ENCODE measurements around the gene ITIH4.
A peak's percentile ranks its signal among the peaks of the same experiment; 100 is the strongest.

Gene ITIH4

DNA sequence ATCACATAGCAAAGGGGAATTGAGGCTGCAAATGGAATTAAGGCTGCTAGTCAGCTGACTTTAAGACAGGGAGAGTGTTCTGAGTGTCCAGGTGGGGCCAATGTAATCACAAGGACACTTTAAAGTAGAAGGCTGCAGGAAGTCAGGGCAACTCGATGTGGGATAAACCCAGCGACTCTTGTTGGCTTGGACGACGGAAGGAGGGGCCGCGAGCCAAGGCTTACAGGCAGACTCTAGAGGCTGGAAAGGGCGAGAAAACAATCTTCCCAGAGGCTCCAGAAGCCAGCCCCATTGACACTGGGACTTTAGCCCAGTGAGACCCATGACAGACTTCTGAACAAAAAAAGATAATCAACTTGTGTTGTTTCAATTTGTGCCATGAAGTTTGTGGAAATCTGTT, 17.3 kb upstream of the ITIH4 start:
- DNase-seq = no peak

GRCh38 chr3:52847241-52847640, 16.8 kb upstream of the ITIH4 start:
- DNase-seq = no peak

- DNase-seq = no peak
Measured at GRCh38 chr3:52846432-52846965, 16.0 kb upstream of the ITIH4 start.

DNA sequence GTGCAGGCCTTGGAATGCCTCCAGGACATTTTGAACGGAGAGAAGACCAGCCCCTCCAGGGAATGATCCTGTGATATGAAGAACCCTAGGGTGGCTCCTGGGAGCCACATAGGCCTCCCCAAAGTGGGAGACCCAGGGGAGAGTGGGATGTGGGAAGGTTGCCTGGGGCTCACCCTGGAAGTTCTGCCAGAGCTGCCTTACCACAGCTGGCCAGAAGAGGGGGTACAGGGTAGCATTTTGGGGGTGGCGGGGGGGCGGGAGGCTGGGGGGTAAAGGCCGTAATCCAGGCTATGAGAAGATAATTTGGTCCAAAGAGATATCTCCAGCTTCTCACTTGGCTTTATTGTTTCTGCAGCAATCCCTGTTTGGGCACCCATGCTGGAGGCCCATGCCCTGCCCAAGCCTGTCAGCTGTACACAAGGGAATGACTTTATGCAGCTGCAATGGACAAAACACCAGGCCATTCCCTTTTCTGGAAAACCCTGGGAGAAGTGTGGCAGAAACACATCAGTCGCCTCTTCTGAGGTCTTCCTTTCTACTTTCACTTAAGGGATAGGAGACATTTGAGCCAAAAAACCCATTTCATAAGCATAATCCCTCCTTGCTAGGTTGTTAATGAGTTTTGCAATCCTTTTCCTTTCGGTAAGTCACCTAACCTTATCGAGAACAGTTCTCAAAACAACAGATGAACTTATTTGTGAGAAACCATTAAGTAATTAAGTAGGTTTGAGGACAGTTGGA, 15.4 kb upstream of the ITIH4 start:
- DNase-seq = no peak

GRCh38 chr3:52845157-52845556, 14.7 kb upstream of the ITIH4 start:
- DNase-seq = peak; percentile 17 to 24

DNA sequence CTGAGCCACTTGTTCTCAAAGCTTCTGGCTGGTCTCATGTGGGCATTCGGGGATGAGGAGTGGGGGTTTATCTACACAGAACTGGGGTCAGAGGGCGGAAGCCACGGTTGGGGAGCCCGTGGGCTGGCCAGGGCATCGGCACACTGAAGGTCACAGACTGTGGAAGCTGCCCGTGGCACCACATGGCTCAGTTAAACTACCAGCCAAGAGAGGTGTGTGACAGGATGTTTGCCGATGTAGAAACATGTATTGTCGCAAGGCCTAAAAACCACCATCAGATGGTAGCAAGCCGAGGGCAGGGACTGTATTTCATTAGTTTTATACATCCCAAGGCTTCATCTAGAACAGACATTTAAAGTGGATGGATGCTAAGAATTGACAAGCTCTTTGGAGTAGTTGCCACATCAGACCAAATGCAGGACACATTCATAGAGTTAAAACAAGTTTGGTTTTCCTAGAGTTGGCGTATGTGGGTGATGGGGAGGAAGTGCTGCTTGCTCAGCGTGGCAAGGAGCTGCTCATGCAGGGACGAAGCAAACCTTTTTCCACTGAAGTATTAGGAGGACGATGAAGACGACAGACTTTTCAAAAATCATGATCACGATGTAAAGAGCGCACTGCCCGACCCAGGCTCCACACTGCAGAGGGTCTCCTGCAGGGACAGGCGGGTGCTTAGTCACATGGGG, 14.0 kb upstream of the ITIH4 start:
- no peak for DNase-seq

DNA sequence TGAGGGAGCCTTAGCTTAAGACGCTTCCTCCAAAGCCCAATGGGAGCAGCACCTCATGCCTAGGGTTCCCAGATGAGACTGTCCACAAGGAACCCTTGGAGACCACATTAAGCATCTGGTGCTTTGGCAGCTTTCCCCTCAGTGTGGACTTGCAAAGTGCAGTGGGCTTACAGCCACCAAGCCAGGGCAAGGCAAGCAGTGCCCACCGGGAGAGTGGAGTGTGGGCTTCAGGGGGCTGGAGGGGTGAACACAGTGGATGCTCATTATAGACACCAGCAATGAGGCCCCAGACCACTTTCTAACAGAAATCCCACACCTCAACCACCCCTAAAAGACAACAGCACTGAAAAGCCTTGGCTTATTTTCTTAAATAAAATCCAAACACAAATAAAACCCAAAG, 13.4 kb upstream of the ITIH4 start:
- DNase-seq = no peak

DNA sequence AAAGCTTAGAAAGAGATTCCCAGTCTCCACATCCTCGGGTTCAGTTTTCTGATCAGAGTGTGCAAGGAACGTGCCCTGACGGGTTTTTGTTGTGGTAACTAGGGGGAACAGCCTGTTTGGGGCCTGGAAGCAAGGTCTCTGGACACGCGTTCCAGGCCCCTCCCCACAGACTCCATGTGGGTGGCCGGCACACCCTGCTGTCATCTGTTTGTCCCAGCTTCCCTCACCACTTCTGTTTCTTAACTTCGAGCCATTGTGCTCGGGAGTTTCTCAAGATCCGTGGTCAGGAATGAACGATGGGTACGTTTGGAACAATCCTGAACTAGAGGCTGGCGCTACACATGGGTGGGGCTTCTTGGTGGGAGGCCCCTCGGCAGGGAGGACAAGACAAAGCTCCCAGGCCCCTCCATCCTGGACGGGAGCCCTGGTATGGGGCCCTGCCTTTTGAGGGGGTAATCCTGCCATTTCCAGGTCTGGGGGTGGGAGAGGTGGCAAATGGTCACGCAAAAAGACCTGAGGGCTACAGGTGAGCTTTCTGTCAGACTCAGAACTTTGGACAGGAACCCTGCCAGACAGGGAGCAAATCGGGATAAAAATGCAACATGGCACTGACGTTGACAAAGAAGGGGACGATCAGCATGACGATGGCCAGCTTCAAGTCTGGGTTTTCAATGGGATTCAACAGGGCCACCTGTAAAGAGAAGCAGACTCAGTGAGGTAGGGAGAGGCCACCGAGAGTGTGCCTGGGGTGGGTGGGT, 12.8 kb upstream of the ITIH4 start:
- DNase-seq = no peak

- no peak for DNase-seq
Measured at GRCh38 chr3:52842424-52842823, 12.0 kb upstream of the ITIH4 start.

DNA sequence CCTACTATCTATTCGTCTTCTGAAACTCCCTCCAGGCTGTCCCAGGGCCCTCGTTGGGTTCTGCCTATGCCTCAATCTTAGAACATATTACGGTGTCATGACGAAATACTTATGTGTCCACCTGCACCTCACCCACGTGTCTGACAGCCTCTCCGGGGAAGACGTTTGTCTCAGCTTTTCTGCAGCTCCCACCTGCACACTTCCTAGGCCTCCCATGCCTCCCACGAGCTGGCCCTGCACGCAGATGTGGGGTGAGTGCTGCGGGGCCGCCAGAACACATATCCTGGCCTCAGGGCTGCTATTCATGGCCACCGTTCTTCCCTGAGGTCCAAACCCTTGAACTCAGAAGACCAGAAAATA, 11.5 kb upstream of the ITIH4 start:
- DNase-seq = no peak

GRCh38 chr3:52841211-52841980, 10.9 kb upstream of the ITIH4 start:
- no peak for DNase-seq

DNA sequence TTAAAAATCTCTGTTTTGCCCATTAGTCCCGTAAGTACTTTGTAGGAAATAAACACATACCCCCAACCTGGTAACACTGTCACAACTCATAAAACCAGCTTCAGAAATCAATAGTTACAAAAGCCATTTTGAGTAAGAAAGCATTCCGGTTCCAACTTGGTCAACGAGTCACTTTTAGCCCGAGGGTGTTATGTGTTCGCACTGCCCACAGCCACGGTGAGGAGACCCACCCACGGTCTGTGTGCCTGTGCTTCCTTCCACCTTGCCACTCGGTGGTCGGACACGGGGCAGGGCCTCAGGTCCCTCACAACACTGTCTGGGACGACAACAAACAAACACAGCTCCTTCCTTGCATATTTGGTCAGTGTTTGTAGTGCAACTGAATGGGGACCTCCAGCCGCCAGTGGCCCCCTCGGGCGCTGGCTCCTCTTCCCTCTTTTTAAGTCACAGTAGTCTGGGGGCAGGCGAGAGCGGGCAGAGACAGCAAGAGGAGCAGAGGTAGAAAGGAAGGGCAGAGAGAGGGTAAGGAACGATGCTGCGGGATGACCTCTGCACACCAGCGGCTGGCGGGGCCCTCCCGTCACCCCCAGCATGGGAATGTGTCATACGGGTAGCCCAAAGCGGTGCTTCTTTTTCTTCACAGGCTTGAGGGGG, 9.5 kb upstream of the ITIH4 start:
- DNase-seq = no peak

DNA sequence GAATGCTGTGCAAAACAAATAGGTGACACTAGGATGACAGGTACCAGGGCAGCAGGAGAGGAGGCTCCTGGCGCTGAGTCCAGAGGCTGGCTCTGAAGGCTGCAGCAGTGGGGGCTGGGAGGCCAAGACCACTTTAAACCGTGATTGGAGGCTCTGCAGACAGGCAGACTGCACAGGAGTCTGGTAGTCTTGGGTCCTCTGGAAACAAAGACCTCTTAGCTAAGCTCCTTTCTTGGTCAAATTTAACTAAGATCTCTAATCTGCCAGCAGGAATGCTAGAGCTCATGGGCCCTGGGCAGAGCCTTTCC, 8.8 kb upstream of the ITIH4 start:
- DNase-seq = no peak

DNA sequence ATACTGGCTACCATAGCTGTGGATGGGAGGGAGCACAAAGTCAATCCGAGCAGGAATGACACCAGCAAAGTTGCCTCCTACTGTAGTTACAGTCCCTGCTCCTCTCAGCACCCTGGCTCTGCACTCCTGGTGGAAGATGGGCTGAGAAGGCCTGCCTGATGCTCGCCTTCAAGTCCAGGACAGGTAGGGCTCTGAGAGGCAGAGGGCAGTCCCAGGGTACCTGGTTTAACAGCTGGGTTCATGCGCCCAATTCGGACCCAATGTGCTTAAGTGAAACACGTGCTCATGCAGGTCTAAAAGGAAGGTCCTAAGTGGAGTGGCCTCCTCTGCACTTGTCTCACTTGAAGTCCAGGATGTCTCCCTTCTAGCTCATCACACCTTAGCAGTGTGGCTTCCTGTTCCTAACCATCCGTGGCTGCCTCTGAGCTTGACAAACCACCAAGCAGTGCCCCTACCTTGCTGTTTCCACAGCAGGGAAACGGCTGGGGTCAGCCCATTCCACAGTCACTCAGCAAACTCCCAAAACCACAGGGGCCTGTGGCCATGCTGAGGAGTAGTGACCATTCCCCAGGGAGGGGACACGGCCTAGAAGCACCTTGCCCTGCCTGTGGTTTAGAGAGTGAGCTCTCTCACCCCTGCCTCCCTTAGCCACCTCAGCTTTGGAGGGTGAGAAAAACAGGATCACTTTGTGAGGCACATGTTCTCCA, 8.2 kb upstream of the ITIH4 start:
- DNase-seq = no peak

GRCh38 chr3:52836986-52837385, 6.5 kb upstream of the ITIH4 start:
- DNase-seq = no peak

DNA sequence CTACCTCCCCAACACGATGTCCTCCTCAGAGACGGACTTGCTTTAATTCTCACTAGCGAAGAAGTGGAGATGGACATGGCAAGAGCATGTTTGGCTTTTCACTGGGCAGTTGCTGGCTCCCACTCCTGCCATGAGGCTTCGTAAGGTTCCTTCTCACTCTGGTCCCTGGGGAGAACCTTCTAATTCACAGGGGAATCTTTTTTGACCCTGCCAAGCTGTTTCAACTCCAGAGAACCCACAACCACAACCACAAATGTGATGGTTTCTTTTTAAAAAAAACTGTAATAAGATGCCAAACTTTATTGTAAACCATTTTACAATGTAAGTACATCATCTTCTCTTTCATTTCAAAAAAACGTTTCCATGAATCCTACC, 6.0 kb upstream of the ITIH4 start:
- DNase-seq = no peak

DNA sequence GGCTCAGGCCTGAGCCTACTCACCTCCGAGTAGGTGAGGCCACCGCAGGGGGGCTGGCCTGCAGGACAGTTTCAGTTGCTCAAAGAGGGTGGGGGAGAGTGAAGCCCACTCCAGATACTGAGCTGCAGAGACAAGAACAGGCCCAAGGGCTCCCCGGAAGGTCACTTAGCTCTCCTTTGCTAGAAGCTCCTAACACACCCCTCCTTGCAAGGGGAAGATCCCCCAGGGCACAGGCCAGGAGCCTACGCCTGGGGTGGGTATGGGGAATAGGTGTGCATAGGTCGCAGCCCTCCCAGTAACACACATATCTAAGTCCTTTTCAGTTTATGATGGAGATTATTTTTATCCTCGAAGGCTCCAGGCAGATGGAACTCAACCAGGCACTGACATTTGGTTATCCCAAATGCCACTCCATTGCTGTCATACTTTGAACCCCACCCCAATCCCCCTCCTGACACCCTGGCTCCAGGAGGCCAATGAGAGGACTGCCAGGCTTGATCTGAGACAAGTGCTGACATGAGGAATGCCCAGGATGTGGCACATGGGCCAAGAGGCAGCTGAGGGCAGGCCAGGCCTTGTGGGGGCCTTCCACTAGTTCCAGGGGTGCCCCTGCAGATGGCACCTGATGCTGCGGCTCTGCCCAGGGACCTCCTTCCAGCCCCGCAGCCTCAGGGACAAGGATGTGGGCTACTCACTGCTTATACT, 5.4 kb upstream of the ITIH4 start:
- no peak for DNase-seq

- no peak for DNase-seq
Measured at GRCh38 chr3:52834871-52835501, 4.5 kb upstream of the ITIH4 start, which contains the start of gene MUSTN1. Gene MUSTN1, minus strand, starts transcription at chr3:52835019. Its CDS starts 71 bp downstream, at chr3:52834948.

- no peak for DNase-seq
Measured at GRCh38 chr3:52833202-52833601, 2.7 kb upstream of the ITIH4 start.

DNA sequence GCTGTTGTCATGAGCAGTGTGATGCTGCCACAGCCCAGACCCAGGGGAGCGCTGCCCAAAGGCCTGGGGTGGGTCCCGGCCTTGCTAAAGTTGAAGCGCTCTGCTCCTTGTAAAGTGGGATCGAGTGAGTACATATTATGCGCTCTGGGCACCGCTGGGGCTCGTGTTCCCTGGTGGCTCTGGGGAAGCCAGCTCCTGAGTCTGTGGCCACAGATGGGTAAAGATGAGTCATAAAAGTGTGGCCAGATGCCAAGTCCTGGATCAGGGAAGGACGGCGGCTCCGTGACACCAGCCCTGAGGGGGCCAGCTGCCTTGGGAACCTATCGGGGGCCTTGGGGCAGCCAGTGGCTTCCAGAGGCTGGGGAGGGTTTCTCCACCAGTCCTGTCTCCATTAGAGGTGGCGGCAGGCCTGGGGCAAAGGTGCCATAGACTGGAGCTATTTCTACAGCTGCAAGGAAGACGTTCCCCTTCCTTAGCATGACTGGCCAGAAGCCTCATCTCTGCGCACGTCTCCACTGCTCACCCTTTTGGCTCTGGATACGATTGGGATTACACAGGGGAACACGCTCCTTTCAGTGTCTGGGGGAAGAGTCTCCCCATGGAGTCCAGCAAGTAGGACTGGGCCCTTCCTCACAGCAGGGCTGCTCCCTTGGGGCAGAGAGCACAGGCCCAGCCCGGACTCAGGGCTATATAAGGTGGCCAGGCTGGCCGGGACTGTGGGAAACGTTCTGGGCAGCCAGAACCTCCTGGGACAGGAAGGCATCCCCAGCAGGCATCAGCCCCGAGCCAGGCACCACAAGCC, 1.2 kb upstream of the ITIH4 start:
- peak; percentile 78 to 80 for DNase-seq

Data from SHP77 (cell line).